CD1c-positive myeloid dendritic cell (primary cell): ENCODE measurements around the gene SULT1C3.

ENCODE experiments used
- DNase-seq: peaks from one replicate; pipeline ENCODE4 v3.0.0-alpha.2; 2016; ENCODE audit errors: extremely low spot score

Gene SULT1C3

DNA sequence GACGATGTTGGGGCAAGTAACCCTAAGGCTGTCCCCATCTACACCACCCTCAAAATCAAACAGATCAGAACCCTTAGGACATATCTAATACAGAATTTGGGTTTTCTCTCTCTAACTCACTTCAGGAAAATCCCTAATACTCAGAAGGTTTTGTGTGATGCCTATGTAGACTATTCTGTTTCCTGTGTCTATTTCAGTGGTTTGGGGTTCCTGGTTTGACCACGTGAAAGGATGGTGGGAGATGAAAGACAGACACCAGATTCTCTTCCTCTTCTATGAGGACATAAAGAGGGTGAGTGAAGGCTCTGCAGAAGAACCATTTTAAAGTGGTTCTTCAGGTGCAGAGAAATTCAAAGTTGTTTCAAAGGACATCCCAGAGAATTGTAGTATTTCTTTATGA, 65.2 kb downstream of the SULT1C3 start:
- no peak for DNase-seq

DNA sequence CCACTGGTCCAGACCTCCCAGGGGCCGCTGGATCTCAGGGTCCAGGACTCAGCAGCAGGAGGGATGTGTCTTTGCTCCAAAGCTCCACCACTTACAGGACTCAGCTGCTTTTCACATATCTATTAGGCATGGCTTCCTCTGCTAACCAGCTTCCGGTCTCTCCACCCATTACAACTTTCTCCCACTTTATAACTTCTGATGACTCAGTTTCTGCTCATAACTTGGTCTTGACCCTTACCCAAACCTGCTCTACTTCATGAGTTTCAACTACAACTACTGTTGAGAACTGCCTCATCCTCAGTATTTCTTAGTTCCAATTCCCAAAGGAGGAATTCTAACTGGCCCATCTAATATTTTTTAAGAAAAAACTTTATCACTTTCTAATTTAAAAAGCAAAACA, 66.1 kb downstream of the SULT1C3 start:
- no peak for DNase-seq

DNA sequence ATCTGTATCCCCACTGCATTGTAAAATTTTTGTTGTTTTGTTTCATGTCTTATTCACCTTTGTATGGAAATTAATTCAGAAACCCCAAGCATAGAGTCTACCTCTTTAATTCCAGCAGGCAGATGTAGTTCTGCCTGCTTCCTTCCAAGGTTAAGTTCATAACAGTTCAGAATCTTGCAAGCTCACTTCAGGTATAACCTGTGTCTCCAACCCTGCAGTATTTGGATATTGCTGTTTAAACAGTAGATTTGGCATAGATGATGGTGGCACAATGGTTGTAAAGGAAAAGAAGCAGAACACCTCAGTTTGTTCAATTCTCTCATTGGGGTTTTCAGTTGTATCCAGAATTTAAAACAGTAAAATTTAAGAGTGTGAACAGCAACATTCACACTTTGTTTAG, 70.1 kb downstream of the SULT1C3 start:
- DNase-seq, result no peak
